Lower leg skin (tissue), 3 donors: ENCODE results near the gene EVA1A.

ENCODE experiments used
- CTCF ChIP-seq, 3 donors: fragments of 450-650 bp; IDR thresholded peaks; one replicate each; pipeline ENCODE4 v1.5.1; 2016; ENCODE audit warnings: antibody characterized with exemption in 3 of 3, mild to moderate bottlenecking in 3 of 3, moderate library complexity in 2 of 3
- POLR2A ChIP-seq, 2 donors: fragments of 450-650 bp; IDR thresholded peaks; one replicate each; pipeline ENCODE4 v1.6.1; 2016 to 2017; ENCODE audit warnings: antibody characterized with exemption in 2 of 2, mild to moderate bottlenecking in 1 of 2, moderate library complexity in 1 of 2

- TF ChIP-seq CTCF (IDR thresholded peaks at IDR 0.05) (no peak), POLR2A (IDR thresholded peaks at IDR 0.05) (no peak)
Measured at GRCh38 chr2:75503048-75503607, 57.6 kb downstream of the EVA1A start.
